Mesothelial cell of epicardium (in vitro differentiated cells): ENCODE measurements around the gene ZNF507. TPM values are rescaled to one million over a fixed set of nuclear protein-coding genes. Genes with fewer than 3 reads are reported as not detected.

Experiments
- DNase-seq, 2 experiments: peaks; one replicate each; pipeline ENCODE4 v3.0.0; 2021; ENCODE audit warnings: low spot score in 2 of 2; ENCODE audit not compliant: unreplicated experiment in 2 of 2
- H3K27ac Mint-ChIP-seq: 2 replicates; pipeline ENCODE4 v1.8.0; 2021; ENCODE audit warnings: mixed read lengths
- H3K27me3 Mint-ChIP-seq: 2 replicates; pipeline ENCODE4 v1.8.0; 2021; ENCODE audit warnings: low read depth, mixed read lengths
- H3K36me3 Mint-ChIP-seq: 2 replicates; pipeline ENCODE4 v1.8.0; 2021; ENCODE audit warnings: mixed read lengths
- H3K4me1 Mint-ChIP-seq: 2 replicates; pipeline ENCODE4 v1.8.0; 2021; ENCODE audit warnings: mixed read lengths
- H3K4me3 Mint-ChIP-seq: 2 replicates; pipeline ENCODE4 v1.8.0; 2021; ENCODE audit warnings: mild to moderate bottlenecking, moderate library complexity, mixed read lengths
- H3K9me3 Mint-ChIP-seq: 2 replicates; pipeline ENCODE4 v1.8.0; 2021; ENCODE audit warnings: mixed read lengths
- CTCF ChIP-seq: fragments of 200-600 bp; sonication (generic); IDR thresholded peaks from one replicate; pipeline ENCODE4 v1.5.0; 2021; ENCODE audit warnings: antibody characterized with exemption; ENCODE audit not compliant: unreplicated experiment
- total RNA-seq: library from RNA; stranded (reverse); gene quantifications from 3 replicates; pipeline ENCODE4 v1.2.1, GENCODE V29; 2021

The ZNF507 gene
- total RNA-seq, 1 donor from 2014 or later = 33.6 TPM

DNA sequence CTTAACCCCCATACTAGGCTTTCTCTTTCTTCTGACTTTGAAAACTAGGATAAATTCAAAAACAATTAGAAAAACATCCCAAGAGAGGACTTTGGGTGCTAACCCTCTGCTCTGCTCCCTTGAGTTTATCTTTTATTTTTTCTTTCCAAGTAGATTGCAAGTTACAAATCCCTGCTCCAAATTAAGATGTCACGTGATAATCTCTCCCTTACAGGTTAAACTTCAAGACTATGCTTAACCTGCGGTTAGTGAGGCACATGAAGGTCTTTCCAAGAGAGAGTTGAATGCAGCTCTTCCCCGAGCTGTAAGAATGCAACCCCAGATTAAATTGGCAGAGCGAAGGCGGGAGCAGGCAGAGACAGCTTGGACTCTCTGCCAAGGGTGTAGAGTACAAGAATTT, 12.2 kb upstream of the ZNF507 start:
- H3K36me3 Mint-ChIP-seq = no peaks in the 10 kb centered on the region
- peaks cover 10% of the 10 kb centered on the region for H3K4me1 Mint-ChIP-seq

GRCh38 chr19:32336259-32337083, 8.9 kb upstream of the ZNF507 start:
- Mint-ChIP-seq H3K9me3 (no peaks in the 10 kb centered on the region), H3K4me3 (no peak overlapping the region), H3K27ac (no peak overlapping the region), H3K27me3 (peaks cover 6% of the 10 kb centered on the region), H3K36me3 (no peaks in the 10 kb centered on the region), H3K4me1 (peaks cover 4% of the 10 kb centered on the region)
- no peak for DNase-seq
- TF ChIP-seq CTCF = no peak

More for the DNA sequence above, 12.2 kb upstream of the ZNF507 start:
- H3K27me3 Mint-ChIP-seq = peaks cover 6% of the 10 kb centered on the region
- no peaks in the 10 kb centered on the region for H3K9me3 Mint-ChIP-seq
- no peak for DNase-seq
- H3K27ac Mint-ChIP-seq = no peak overlapping the region
- TF ChIP-seq CTCF = no peak
- H3K4me3 Mint-ChIP-seq = no peak overlapping the region

DNA sequence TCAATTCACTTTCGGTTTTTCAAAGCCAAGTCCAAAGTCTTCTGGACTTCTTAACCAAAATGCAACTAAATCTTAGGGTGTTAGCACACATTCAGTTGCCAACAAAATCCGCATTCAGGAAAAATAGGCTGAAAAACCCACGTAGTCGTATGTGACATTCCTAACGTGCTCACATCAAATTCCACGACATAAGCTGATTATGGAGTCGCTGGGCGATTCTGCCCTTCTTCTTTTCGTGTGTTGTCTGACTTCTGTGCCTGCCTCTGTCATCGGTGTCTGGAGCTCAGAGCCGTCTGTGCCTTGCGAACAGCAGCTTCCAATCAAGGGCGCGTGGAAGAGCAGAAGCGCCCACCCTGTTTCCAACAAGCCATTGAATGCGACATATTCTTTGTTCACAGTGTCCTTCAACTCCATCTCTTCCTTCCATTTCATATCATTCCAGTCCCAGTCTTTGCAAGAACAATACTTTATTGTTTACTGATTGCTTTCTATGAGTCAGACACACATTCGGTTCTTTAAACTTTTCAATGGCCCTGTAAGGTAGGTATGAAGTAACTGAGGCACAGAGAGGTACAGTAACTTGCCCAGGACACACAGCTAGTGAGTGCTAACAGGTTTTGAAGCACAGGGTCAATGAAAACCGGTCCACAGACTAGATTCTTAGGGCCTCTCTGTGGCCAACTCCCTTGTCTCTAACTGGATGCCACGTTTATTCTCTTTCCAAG, 8.2 kb upstream of the ZNF507 start:
- Mint-ChIP-seq H3K36me3 (no peaks in the 10 kb centered on the region), H3K4me1 (peaks cover 4% of the 10 kb centered on the region), H3K27me3 (peaks cover 6% of the 10 kb centered on the region), H3K9me3 (no peaks in the 10 kb centered on the region), H3K27ac (peak overlapping the region; percentile 47), H3K4me3 (no peak overlapping the region)
- TF ChIP-seq CTCF = no peak
- no peak for DNase-seq

GRCh38 chr19:32339423-32339822, 6.0 kb upstream of the ZNF507 start:
- no peak overlapping the region for H3K27ac Mint-ChIP-seq
- TF ChIP-seq CTCF = no peak
- peaks cover under 1% of the 10 kb centered on the region for H3K27me3 Mint-ChIP-seq
- DNase-seq = no peak
- H3K36me3 Mint-ChIP-seq = no peaks in the 10 kb centered on the region
- no peaks in the 10 kb centered on the region for H3K9me3 Mint-ChIP-seq
- no peak overlapping the region for H3K4me3 Mint-ChIP-seq
- peaks cover 8% of the 10 kb centered on the region for H3K4me1 Mint-ChIP-seq

DNA sequence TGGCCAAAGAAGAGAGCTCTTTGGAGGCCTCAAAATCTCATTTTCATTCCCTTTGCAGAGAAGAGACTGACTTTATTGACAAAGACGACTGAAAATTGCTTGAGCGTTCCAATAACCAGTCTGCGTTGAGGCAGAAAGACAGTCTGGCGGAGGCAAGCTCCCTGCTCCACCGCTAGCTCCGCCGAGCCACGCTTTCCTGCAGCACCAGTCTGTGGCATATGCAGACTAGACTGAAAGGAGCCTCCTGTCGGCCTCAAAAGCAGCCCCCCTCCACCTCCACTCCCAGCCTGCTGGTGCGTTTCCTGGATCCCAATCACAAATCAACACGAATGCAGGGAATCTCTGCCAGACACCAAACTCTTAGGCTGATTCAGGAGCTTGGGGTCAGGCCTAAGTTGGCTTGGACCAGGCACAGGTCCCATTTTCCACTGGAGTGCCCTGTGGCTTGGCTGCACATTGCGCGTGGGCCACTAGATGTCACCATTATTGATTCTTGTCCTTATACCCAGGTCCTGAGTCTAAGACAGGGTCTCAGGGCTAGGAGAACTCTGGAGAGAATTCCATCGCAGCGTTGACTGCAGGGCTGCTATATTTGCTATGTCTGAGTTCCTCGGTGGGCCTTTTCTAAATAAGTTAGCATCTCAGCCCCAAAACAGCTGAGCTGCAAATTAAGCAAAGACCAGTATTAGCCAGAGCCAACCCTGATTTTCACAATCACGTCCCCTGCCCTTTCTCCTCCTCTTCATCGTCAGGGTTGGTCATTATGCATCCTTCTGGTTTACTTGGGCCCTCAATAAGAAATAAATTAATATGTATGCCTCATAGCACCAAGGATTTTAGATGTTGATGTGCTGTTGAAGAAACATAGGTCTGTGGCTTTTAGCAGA, 5.2 kb upstream of the ZNF507 start:
- Mint-ChIP-seq H3K36me3 (no peaks in the 10 kb centered on the region), H3K9me3 (no peaks in the 10 kb centered on the region)
- DNase-seq = no peak

More for the DNA sequence above, 5.2 kb upstream of the ZNF507 start:
- H3K27me3 Mint-ChIP-seq = no peaks in the 10 kb centered on the region
- no peak overlapping the region for H3K4me3 Mint-ChIP-seq
- H3K4me1 Mint-ChIP-seq = peaks cover 8% of the 10 kb centered on the region
- no peak overlapping the region for H3K27ac Mint-ChIP-seq
- TF ChIP-seq CTCF = peak; percentile 39
